HepG2 (cell line): Measurements from ENCODE around the gene MAJIN. TPM values are rescaled to one million over a fixed set of nuclear protein-coding genes. Genes with fewer than 3 reads are reported as not detected.

Experiments
- LCORL ChIP-seq, 2 experiments: fragments of 450-650 bp in 1 of 2; sonication (generic) in 1 of 2; formaldehyde crosslinking in 1 of 2; IDR thresholded peaks; 2 replicates each; pipeline versions ENCODE4 v1.5.0 to v1.6.1; 2017 to 2020; ENCODE audit warnings: antibody characterized with exemption in 1 of 2, missing genetic modification reagents in 1 of 2
- MLLT10 ChIP-seq: sonication (generic); formaldehyde crosslinking; IDR thresholded peaks from 2 replicates; pipeline ENCODE4 v1.4.0; 2020; ENCODE audit warnings: missing genetic modification reagents
- MTA3 ChIP-seq: sonication (generic); formaldehyde crosslinking; IDR thresholded peaks from 2 replicates; pipeline ENCODE4 v1.4.0; 2020; ENCODE audit warnings: missing genetic modification reagents
- NR2F1 ChIP-seq, 2 experiments: fragments of 450-650 bp in 1 of 2; formaldehyde crosslinking in 1 of 2; IDR thresholded peaks; 2 replicates each; pipeline versions ENCODE4 v1.5.0 to v1.6.1; 2016 to 2020; ENCODE audit warnings: mild to moderate bottlenecking in 1 of 2, missing compliant biosample characterization in 1 of 2, missing genetic modification reagents in 1 of 2, moderate library complexity in 1 of 2
- POGZ ChIP-seq: sonication (generic); formaldehyde crosslinking; IDR thresholded peaks from 2 replicates; pipeline ENCODE4 v1.4.0; 2020; ENCODE audit warnings: mild to moderate bottlenecking, missing genetic modification reagents
- PRMT3 ChIP-seq: sonication (generic); formaldehyde crosslinking; IDR thresholded peaks from 2 replicates; pipeline ENCODE4 v1.8.1; 2022; ENCODE audit warnings: low read depth, mild to moderate bottlenecking, moderate library complexity, missing genetic modification reagents, borderline replicate concordance
- RELA ChIP-seq: sonication (generic); formaldehyde crosslinking; IDR thresholded peaks from 2 replicates; pipeline ENCODE4 v1.4.0; 2020; ENCODE audit warnings: missing genetic modification reagents
- SALL1 ChIP-seq: sonication (generic); formaldehyde crosslinking; IDR thresholded peaks from 2 replicates; pipeline ENCODE4 v1.8.0; 2022; ENCODE audit warnings: mild to moderate bottlenecking, missing genetic modification reagents
- SOX6 ChIP-seq, 2 experiments: fragments of 450-650 bp in 1 of 2; sonication (generic) in 1 of 2; formaldehyde crosslinking in 1 of 2; IDR thresholded peaks; 2 replicates each; pipeline versions ENCODE4 v1.4.0 to v1.6.1; 2017 to 2020; ENCODE audit warnings: antibody characterized with exemption in 1 of 2, mild to moderate bottlenecking in 1 of 2, missing genetic modification reagents in 1 of 2
- STAG1 ChIP-seq: sonication (generic); formaldehyde crosslinking; IDR thresholded peaks from 2 replicates; pipeline ENCODE4 v1.4.0; 2020; ENCODE audit warnings: missing genetic modification reagents
- TAF1 ChIP-seq: sonication (generic); formaldehyde crosslinking; IDR thresholded peaks from 2 replicates; pipeline ENCODE4 v1.4.0; 2020; ENCODE audit warnings: missing genetic modification reagents
- ZNF614 ChIP-seq: IDR thresholded peaks from 2 replicates; pipeline ENCODE4 v1.6.1; 2018; ENCODE audit warnings: missing biosample characterization, missing genetic modification reagents, inconsistent platforms, borderline replicate concordance
- ZNF619 ChIP-seq: sonication (generic); formaldehyde crosslinking; IDR thresholded peaks from 2 replicates; pipeline ENCODE4 v1.4.0; 2020; ENCODE audit warnings: mild to moderate bottlenecking, missing genetic modification reagents
- polyA plus RNA-seq, 8 experiments: library from polyadenylated mRNA; depleted of rRNA in 3 of 8; stranded (reverse) in 7 of 8; unstranded in 1 of 8; fragments of >200 nt; fragmentation: Illumina TruSeq in 4 of 8; extraction: Trizol in 4 of 8; gene quantifications; 2 replicates each; pipeline versions ENCODE4 v1.2.1 to v1.2.3, GENCODE V29; 2011 to 2016; ENCODE audit warnings: low read depth in 4 of 8, missing spikeins in 1 of 8, mixed read lengths in 1 of 8; ENCODE audit not compliant: insufficient read depth in 1 of 8
- total RNA-seq, 5 experiments: library from RNA; depleted of rRNA; stranded (reverse); fragments of >200 nt; fragmentation: Illumina TruSeq; extraction: Trizol; gene quantifications; 2 replicates each; pipeline ENCODE4 v1.2.3, GENCODE V29; 2016; ENCODE audit warnings: low read depth in 1 of 5
- TF ChIP-seq, protein P1 (sequence below), 2 experiments: fragments of 450-650 bp in 1 of 2; sonication (generic) in 1 of 2; formaldehyde crosslinking in 1 of 2; IDR thresholded peaks; 2 replicates each; pipeline versions ENCODE4 v1.6.1 to v1.8.0; 2016 to 2022; ENCODE audit warnings: antibody characterized with exemption in 1 of 2, mild to moderate bottlenecking in 1 of 2, missing genetic modification reagents in 1 of 2
- TF ChIP-seq, protein P2 (sequence below): IDR thresholded peaks from 2 replicates; pipeline ENCODE4 v1.6.1; 2016; ENCODE audit warnings: low read depth
- TF ChIP-seq, protein P3 (sequence below): sonication (generic); formaldehyde crosslinking; IDR thresholded peaks from 2 replicates; pipeline ENCODE4 v1.4.0; 2020; ENCODE audit warnings: missing genetic modification reagents, borderline replicate concordance

MAJIN gene
- total and polyA plus RNA-seq, 2 of the 13 experiments (the other 11 are each of a cell fraction or from before 2014, with no cell fraction given): not detected

DNA sequence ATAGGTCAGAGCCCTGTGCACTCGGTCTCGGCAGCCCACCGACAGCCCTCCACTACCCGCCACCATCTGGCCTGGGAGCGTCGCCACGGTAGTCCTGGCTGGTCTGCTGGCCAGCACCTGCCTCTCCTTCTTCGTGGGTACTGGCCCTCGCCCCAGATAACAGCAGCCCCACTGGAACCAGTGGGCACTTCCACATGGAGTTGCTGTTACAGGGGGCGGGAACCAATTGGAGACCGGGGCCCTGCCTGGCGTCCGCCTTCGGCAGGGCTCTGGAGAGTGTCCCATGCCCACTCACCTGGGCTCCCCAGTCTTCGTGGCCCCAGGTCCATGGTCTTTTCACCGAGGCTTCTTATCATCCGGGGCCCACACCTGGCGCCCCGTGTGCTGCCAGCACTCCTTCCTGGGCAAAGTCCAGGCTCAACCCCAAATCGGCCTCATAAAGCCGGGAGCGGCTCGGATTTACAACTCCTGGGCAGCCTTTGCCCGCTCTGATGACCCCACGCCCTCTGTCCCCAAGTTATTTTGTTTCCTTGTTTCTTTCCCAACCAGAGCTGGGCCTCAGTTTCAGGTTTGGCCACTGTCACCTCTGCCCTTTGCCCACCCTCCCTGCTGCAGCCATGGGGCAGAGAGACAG, 80.6 kb downstream of the MAJIN start (continued):
- TF ChIP-seq TAF1 (CRISPR knock-in tag): no peak
- no peak for TF ChIP-seq LCORL (IDR thresholded peaks at IDR 0.05)
- TF ChIP-seq LCORL (CRISPR knock-in tag; IDR thresholded peaks at IDR 0.05): no peak
- TF ChIP-seq PRMT3 (CRISPR knock-in tag): no peak
- no peak for TF ChIP-seq RELA (CRISPR knock-in tag)
- peak; percentile 13 for TF ChIP-seq SALL1 (CRISPR knock-in tag)
- no peak for TF ChIP-seq SOX6 (IDR thresholded peaks at IDR 0.05)
- TF ChIP-seq SOX6 (CRISPR knock-in tag; IDR thresholded peaks at IDR 0.05): peak; percentile 42; the same call in 1 of the 2 replicates
- no peak for TF ChIP-seq ZNF614 (CRISPR knock-in tag)
- TF ChIP-seq, protein P1, sequence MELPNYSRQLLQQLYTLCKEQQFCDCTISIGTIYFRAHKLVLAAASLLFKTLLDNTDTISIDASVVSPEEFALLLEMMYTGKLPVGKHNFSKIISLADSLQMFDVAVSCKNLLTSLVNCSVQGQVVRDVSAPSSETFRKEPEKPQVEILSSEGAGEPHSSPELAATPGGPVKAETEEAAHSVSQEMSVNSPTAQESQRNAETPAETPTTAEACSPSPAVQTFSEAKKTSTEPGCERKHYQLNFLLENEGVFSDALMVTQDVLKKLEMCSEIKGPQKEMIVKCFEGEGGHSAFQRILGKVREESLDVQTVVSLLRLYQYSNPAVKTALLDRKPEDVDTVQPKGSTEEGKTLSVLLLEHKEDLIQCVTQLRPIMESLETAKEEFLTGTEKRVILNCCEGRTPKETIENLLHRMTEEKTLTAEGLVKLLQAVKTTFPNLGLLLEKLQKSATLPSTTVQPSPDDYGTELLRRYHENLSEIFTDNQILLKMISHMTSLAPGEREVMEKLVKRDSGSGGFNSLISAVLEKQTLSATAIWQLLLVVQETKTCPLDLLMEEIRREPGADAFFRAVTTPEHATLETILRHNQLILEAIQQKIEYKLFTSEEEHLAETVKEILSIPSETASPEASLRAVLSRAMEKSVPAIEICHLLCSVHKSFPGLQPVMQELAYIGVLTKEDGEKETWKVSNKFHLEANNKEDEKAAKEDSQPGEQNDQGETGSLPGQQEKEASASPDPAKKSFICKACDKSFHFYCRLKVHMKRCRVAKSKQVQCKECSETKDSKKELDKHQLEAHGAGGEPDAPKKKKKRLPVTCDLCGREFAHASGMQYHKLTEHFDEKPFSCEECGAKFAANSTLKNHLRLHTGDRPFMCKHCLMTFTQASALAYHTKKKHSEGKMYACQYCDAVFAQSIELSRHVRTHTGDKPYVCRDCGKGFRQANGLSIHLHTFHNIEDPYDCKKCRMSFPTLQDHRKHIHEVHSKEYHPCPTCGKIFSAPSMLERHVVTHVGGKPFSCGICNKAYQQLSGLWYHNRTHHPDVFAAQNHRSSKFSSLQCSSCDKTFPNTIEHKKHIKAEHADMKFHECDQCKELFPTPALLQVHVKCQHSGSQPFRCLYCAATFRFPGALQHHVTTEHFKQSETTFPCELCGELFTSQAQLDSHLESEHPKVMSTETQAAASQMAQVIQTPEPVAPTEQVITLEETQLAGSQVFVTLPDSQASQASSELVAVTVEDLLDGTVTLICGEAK (IDR thresholded peaks at IDR 0.05): no peak
- TF ChIP-seq, protein P1 (CRISPR knock-in tag; IDR thresholded peaks at IDR 0.05): no peak
- TF ChIP-seq ZNF619 (CRISPR knock-in tag): no peak
- no peak for TF ChIP-seq MTA3 (CRISPR knock-in tag)
- TF ChIP-seq STAG1: no peak
- 0 out of 4 replicates have a peak, but pooled peaks of 1 of the 2 experiments have one; percentile 17 for TF ChIP-seq NR2F1 (CRISPR knock-in tag; IDR thresholded peaks at IDR 0.05)
- TF ChIP-seq, protein P2, sequence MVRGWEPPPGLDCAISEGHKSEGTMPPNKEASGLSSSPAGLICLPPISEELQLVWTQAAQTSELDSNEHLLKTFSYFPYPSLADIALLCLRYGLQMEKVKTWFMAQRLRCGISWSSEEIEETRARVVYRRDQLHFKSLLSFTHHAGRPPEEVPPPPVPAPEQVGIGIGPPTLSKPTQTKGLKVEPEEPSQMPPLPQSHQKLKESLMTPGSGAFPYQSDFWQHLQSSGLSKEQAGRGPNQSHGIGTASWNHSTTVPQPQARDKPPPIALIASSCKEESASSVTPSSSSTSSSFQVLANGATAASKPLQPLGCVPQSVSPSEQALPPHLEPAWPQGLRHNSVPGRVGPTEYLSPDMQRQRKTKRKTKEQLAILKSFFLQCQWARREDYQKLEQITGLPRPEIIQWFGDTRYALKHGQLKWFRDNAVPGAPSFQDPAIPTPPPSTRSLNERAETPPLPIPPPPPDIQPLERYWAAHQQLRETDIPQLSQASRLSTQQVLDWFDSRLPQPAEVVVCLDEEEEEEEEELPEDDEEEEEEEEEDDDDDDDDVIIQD (CRISPR knock-in tag): no peak
- TF ChIP-seq MLLT10 (CRISPR knock-in tag): no peak
- TF ChIP-seq, protein P3, sequence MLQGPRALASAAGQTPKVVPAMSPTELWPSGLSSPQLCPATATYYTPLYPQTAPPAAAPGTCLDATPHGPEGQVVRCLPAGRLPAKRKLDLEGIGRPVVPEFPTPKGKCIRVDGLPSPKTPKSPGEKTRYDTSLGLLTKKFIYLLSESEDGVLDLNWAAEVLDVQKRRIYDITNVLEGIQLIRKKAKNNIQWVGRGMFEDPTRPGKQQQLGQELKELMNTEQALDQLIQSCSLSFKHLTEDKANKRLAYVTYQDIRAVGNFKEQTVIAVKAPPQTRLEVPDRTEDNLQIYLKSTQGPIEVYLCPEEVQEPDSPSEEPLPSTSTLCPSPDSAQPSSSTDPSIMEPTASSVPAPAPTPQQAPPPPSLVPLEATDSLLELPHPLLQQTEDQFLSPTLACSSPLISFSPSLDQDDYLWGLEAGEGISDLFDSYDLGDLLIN: no peak
- TF ChIP-seq POGZ (CRISPR knock-in tag): no peak
